Measurements from ENCODE around the gene IMMP2L.

DNA sequence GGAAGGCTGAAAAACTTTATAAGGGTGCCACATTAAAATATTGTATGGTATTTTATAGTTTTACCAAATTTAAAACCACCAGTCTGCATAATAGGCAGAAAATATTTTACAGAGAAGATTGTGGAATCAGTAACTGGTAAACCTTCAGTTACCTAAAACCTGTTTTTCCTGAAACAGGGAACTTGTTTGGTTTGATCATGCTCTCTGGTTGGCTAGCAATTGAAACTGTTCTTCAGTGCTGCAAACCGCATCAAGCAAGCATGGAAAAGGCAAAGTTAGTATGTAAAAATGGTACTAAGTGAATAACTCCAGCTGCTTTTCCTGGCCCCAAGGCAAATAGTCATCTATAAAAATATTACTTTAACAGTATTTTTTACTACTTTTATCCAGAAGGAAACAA is 788.2 kb downstream of the IMMP2L start:
- TF ChIP-seq, protein P1, sequence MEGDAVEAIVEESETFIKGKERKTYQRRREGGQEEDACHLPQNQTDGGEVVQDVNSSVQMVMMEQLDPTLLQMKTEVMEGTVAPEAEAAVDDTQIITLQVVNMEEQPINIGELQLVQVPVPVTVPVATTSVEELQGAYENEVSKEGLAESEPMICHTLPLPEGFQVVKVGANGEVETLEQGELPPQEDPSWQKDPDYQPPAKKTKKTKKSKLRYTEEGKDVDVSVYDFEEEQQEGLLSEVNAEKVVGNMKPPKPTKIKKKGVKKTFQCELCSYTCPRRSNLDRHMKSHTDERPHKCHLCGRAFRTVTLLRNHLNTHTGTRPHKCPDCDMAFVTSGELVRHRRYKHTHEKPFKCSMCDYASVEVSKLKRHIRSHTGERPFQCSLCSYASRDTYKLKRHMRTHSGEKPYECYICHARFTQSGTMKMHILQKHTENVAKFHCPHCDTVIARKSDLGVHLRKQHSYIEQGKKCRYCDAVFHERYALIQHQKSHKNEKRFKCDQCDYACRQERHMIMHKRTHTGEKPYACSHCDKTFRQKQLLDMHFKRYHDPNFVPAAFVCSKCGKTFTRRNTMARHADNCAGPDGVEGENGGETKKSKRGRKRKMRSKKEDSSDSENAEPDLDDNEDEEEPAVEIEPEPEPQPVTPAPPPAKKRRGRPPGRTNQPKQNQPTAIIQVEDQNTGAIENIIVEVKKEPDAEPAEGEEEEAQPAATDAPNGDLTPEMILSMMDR (conservative IDR thresholded peaks at IDR 0.05; ENCODE audit: low read depth, low read length): no peak
- TF ChIP-seq POLR2A (IDR thresholded peaks at IDR 0.05; ENCODE audit: low read depth, low read length): no peak
- TF ChIP-seq MAFK (IDR thresholded peaks at IDR 0.05; ENCODE audit: low read depth, low read length): no peak
- TF ChIP-seq MXI1 (IDR thresholded peaks at IDR 0.05; ENCODE audit: borderline replicate concordance, low read depth, low read length): no peak
- TF ChIP-seq MAZ (IDR thresholded peaks at IDR 0.05; ENCODE audit: borderline replicate concordance, low read depth, low read length): no peak
- no peak for TF ChIP-seq RAD21 (IDR thresholded peaks at IDR 0.05; ENCODE audit: low read length)
- no peak for TF ChIP-seq BHLHE40 (IDR thresholded peaks at IDR 0.05; ENCODE audit: low read depth, low read length)
- TF ChIP-seq RFX5 (IDR thresholded peaks at IDR 0.05; ENCODE audit: low read depth, low read length): no peak
- no peak for TF ChIP-seq RCOR1 (IDR thresholded peaks at IDR 0.05; ENCODE audit: insufficient replicate concordance, low read length)
- no peak for TF ChIP-seq FOS (IDR thresholded peaks at IDR 0.05; ENCODE audit: low read depth, low read length)
- no peak for TF ChIP-seq CHD1 (IDR thresholded peaks at IDR 0.05; ENCODE audit: low read depth, low read length)
